Ishikawa (cell line): ENCODE results near the gene UCKL1.

Source experiments
- CEBPB ChIP-seq: IDR thresholded peaks from 2 replicates; pipeline ENCODE4 v1.6.1; 2012
- CREB1 ChIP-seq: IDR thresholded peaks from 2 replicates; pipeline ENCODE4 v1.6.1; 2012; ENCODE audit warnings: low read depth
- EGR1 ChIP-seq: IDR thresholded peaks from 2 replicates; pipeline ENCODE4 v1.6.1; 2012
- EP300 ChIP-seq: IDR thresholded peaks from 2 replicates; pipeline ENCODE4 v1.6.1; 2012; ENCODE audit warnings: borderline replicate concordance
- FOXM1 ChIP-seq: IDR thresholded peaks from 2 replicates; pipeline ENCODE4 v1.6.1; 2012; ENCODE audit warnings: low read depth, borderline replicate concordance
- MAX ChIP-seq: IDR thresholded peaks from 2 replicates; pipeline ENCODE4 v1.6.1; 2012
- NFIC ChIP-seq: IDR thresholded peaks from 2 replicates; pipeline ENCODE4 v1.6.1; 2012
- RAD21 ChIP-seq: IDR thresholded peaks from 2 replicates; pipeline ENCODE4 v1.6.1; 2012; ENCODE audit warnings: low read depth
- REST ChIP-seq: IDR thresholded peaks from 2 replicates; pipeline ENCODE4 v1.6.1; 2012; ENCODE audit warnings: low read depth, mild to moderate bottlenecking
- TAF1 ChIP-seq: IDR thresholded peaks from 2 replicates; pipeline ENCODE4 v1.6.1; 2012; ENCODE audit warnings: low read depth, mild to moderate bottlenecking
- TCF12 ChIP-seq: IDR thresholded peaks from 2 replicates; pipeline ENCODE4 v1.6.1; 2012; ENCODE audit warnings: low read depth
- TEAD4 ChIP-seq: IDR thresholded peaks from 2 replicates; pipeline ENCODE4 v1.6.1; 2012
- USF1 ChIP-seq: IDR thresholded peaks from 2 replicates; pipeline ENCODE4 v1.6.1; 2012
- YY1 ChIP-seq: IDR thresholded peaks from 2 replicates; pipeline ENCODE4 v1.6.1; 2012; ENCODE audit warnings: low read depth
- ZBTB7A ChIP-seq: IDR thresholded peaks from 2 replicates; pipeline ENCODE4 v1.6.1; 2012; ENCODE audit warnings: low read depth

The UCKL1 gene

GRCh38 chr20:63942250-63942951 lies 13.8 kb downstream of the UCKL1 start:
- TF ChIP-seq TAF1 (no peak), ZBTB7A (0 out of 2 replicates have a peak, but pooled peaks have one; percentile 56), MAX (0 out of 2 replicates have a peak, but pooled peaks have one; percentile 16)

GRCh38 chr20:63941282-63942081 lies 14.7 kb downstream of the UCKL1 start:
- TF ChIP-seq NFIC = 0 out of 2 replicates have a peak, but pooled peaks have one; percentile 15
- TF ChIP-seq YY1 = no peak
- TF ChIP-seq MAX = peak; percentile 19; the same call in 1 of the 2 replicates
- TF ChIP-seq TCF12 = no peak; the same call in 1 of the 2 replicates

GRCh38 chr20:63940472-63941266 lies 15.5 kb downstream of the UCKL1 start:
- no peak for TF ChIP-seq MAX
- TF ChIP-seq EGR1 = no peak
- TF ChIP-seq RAD21 = no peak
- no peak for TF ChIP-seq FOXM1
- TF ChIP-seq USF1 = no peak
- no peak for TF ChIP-seq TEAD4
- no peak for TF ChIP-seq TAF1
- no peak for TF ChIP-seq ZBTB7A
- TF ChIP-seq REST = no peak
- TF ChIP-seq EP300 = no peak
- no peak for TF ChIP-seq TCF12
- no peak for TF ChIP-seq YY1

- TF ChIP-seq TEAD4 = no peak
- no peak for TF ChIP-seq EP300
- no peak for TF ChIP-seq FOXM1
- TF ChIP-seq TAF1 = no peak
- TF ChIP-seq YY1 = no peak
- TF ChIP-seq TCF12 = no peak
- TF ChIP-seq MAX = no peak
- TF ChIP-seq ZBTB7A = no peak
Observed at GRCh38 chr20:63940071-63940471, 16.1 kb downstream of the UCKL1 start.

- TF ChIP-seq EGR1 (no peak), TEAD4 (no peak), EP300 (no peak), ZBTB7A (no peak), CREB1 (no peak), NFIC (no peak), TAF1 (no peak), CEBPB (no peak), FOXM1 (no peak), TCF12 (no peak), RAD21 (no peak), USF1 (no peak), REST (no peak), MAX (no peak), YY1 (no peak)
Observed at GRCh38 chr20:63939061-63939935, 16.9 kb downstream of the UCKL1 start.
